Activated CD8-positive, alpha-beta memory T cell treated with anti-CD3 and anti-CD28 coated beads for 24 hours (primary cell): ENCODE measurements around the gene FAM181A.

Experiments
- DNase-seq: peaks from one replicate; pipeline ENCODE4 v3.0.0-alpha.2; 2020

FAM181A gene

DNA sequence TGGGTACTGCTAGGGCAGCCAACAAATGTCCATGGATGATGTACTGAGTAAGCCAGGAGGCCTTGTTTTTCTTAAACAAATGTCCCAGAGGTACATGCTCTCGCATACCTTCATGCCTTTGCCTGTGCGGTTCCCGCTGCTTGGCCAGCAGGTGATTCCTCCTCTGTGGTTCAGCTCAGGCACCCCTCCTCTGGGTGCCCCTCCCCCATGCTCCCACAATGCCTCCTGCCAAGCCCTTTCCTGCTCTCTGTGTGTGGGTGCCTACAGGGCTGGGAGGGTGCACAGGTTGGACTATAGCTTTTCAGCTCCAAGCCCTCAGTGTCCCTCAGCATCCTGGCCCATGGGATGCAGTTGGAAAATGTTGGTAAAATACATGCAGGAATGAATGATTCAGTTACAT lies 25.7 kb downstream of the FAM181A start:
- DNase-seq, result peak; percentile 57

DNA sequence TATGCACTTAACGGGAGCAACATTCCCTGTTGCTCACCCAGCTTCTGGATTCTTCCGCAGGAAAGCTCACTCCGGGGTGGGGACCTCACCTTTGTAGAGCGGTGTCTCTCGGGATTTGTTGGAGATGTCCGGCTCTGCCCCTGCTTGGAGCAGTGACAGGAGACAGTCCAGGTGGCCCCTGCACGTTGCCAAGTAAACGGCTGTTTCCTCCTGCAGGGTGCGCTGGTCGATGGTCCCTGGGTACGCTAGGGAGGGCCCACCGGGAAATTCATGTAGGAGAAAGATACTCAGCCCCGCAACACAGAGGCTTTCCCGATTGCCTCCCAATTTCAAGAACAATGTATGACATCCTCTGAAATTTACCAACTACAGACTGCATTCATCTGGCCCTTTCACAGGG lies 26.1 kb downstream of the FAM181A start:
- peak; percentile 58 for DNase-seq

DNA sequence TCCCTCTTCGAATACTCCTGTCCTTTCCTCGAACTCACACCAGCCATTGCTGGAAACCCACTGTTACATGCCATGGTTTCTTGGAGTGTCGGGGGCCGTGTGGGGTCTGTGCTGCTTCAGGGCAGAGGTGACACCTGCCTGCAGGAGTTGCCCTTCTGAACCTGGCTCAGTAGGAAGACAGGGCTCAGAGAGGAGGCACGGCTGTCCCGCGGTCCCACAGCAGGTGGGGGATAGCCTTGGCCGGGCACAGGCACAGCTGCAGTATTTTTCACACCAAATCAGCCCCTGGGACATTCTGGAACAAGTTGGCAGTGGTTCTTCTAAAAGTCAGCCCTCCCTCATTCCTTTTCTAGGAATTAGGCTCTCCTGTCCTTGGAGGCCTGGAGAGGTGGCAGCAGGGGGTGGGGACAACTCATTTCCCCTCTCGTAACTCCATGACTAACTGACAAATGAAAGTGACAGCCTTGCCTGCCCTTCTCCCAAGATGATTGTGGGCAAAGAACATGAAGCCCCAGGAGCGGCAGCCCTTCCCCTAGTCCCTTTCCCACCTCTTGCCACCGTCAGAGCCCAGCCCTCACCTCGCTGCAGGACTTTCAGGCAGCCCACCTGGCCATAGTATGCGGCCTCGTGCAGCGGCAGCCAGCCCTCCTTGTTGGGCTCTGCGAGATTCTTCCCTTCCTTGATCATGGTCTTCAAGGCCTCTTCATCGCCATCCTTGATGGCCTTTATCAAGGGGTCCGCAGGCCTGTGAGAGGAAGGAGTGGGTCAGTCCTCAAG lies 26.8 kb downstream of the FAM181A start:
- DNase-seq, result peak; percentile 67

DNA sequence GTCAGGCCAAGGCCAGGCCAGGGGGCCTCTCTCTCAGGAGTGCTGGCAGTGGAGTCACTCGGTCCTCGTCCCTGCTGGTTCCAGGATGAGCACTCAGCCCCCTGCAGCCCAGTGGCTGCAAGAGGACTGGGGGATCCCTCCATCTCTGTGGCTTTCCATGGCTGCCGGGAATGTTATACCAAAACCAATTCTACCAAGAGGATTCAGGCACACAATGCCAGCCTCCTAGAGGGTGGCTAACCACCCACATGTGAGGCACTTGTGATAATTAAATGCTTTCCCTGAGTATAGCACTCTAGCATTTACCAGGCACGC lies 27.3 kb downstream of the FAM181A start:
- no peak for DNase-seq

DNA sequence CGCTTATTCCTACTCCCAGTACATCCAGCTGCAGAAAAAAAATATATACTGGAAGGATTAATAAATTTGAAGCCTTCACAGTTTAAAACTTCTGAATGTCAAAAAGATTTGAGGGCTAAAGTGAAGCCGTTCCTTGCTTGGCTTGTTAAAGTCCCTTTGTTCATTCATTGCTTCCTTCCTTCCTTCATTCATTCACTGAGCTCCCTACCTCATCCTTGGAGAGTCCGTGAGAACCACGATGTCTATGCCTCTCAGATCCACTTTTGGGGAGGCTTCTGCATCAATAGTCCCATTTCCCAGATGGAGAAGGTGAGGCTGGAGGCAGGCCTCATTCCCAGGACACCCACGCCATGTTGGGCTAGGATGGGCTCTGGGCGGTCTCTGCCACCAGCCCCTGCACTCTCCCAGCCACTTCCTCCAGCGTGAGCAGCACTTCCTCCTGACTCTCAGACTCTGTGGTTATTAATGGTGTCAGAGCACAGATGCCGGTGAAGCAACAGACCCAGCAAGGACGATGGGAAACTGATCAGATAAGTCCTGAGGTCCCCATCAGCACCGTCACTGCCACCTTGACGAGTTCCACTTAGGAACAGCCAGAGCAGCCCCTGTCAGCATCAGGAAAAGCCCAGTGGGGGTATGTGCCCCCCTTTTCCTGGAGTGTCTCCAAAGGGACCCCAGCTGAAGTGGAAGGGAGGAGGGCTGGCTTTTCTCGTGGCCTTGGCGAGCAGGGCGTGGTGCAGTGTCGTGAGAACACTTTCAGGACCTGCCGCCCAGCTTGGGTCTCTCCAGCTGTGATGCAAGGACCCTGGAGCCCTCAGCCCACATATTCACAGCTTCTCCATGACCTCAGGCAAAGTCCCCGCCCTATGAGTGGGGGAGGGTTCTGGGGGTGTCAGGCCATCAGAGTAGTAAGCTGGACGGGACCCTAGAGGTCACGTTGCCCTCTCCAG lies 28.0 kb downstream of the FAM181A start:
- DNase-seq, result peak; percentile 82

DNA sequence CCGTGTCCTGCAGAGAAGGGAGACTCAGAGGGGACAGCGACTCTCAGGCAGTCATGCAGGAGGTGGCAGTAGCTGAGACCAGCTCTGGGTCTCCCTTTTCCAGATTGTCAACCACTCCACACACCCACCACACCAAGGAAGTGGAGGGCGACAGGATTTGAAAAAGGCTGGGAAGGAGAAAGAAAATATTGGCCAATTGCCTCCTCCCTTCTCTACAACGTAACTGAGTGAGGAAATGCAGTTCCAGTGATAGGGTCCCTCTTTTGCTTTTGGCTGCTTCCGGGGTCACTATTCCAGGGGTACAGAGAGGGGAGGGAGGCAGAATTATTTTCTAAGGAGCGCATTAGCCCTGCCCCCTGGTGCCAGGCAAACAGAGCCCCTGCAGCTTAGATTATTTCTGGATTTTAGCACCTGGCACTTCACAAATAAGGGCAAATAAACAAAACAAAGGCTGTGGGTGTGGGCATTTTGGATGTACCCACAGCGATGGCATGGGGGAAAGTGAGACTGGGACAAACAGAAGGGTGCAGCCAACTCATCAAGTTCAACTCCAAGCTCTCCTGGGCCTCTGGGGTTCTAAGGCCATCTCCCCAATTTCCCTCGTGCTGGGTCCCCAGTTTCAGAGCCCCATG lies 28.8 kb downstream of the FAM181A start:
- no peak for DNase-seq

DNA sequence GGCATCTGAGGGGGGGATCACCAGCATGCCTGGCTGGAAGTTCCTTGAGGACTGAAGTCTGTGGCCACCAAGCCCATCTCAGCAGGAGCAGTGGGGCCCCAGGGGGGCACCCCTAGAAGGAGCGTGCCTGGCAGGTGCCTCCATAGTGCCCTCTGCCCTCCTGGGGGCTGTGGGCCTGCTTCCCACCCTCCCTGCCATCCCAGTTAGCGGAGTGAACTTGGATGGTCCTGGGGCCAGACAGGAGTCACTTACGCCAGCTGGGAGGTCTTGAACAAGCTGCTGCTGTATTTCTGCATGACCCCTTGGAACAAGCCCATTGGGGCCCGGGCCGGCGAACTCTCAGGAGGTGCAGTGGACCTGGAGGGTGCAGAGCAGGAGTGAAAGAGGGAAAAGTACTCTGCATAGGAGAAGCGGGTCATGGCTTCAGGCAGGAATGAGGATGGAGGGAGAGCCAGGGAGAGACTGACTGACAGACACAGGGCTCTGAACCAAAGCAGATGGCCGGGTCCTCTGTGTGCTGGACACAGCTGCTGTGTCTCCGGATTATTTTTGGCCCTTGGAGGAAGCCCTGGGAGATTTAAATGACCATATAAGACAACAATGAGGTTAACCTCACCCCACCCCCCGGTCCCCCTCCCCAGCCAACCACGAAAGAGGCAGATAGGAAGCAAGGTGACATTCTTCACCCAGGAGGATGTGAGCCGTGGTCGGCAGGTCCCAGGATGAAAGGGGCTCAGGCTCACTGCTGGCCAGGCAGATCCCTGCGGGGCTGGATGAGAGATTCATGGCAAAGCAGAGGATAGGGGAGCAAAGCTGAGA lies 29.6 kb downstream of the FAM181A start:
- peak; percentile 75 for DNase-seq

DNA sequence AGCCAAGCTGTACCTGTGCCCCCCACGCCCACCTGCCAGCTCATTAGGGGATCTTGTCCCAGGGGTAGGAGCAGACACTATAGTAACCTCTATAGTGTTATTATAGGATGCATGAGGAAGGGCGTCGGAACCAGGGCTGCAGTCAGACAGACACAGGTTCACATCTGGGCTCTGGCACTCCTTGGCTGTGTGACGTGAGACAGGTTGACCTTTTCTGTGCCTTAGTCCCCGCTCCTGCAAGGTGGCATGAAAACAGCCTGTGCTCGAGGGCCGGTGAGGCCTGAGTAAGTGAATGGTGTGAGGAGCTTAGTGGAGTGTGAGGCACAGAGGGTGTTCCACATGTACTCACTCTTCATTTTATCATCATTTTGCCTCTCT lies 30.2 kb downstream of the FAM181A start:
- DNase-seq, result peak; percentile 71

DNA sequence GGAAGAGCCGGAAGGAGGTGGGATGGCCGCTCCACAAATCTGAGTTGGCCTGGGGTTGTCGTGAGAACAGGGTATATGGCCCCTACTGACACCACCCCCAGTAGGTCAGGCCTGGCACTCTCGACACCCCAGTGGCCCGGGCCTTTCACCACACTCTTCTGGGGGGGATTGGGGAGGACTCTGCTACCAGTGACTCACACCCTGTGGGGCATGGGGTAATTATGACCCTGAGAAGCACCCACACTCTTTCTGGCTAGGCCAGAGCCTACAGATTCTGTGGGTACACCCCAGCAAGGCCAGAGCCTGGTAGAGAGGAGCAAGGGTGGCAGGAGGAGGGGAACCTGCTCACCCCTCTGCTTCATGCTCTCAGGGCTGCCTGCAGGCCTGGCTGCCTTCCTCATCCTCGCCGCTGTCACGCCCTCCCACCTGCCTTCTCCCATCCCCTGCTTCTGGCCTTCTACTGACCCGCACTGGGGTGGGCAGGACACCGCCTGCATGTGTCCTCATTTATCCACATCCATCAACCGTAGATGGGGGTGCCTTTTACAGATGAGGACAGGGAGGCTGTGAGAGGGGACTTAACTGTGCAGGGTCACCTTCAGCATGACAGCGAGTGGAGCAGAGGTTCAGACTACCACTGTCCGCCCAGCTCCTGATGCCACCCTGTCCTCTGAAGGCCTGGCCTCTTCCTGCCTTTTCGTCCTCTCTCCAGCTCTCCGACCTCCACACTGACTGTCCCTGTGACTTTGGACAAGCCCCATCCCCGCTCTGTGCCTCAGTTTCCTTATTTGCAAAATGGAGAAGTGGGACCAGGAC lies 30.8 kb downstream of the FAM181A start:
- peak; percentile 75 for DNase-seq

DNA sequence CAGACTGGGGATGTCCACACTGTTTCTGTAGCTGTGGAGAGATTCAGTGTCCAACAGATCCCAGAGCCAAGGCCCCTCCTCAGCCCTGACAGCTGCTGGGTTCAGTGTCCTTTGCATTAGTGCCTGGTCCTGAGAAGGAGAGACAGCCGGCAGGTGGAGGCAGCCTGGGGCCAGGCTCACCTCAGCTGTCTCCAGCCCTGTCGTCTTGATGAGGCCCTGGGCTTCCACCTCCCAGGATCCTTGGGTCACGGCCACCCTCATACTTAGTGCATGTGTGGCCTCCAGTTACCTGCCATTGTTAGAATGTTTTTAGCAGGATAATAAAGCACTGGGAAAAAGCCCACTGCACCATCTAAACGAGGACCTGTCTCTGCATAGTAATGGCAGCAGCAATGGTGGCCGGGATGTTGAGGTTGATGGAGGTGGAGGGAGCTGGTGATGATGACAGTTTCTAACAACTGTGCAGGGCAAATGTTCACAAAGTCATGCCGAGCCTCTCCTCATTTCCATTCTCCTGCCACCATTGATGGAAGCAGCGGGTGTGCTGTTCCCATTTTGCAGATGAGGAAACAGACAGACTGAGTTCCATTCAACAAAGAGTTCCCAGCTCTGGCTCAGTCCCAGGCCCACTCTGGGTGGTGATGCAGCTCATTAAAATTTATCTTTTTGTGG lies 31.6 kb downstream of the FAM181A start:
- no peak for DNase-seq

DNA sequence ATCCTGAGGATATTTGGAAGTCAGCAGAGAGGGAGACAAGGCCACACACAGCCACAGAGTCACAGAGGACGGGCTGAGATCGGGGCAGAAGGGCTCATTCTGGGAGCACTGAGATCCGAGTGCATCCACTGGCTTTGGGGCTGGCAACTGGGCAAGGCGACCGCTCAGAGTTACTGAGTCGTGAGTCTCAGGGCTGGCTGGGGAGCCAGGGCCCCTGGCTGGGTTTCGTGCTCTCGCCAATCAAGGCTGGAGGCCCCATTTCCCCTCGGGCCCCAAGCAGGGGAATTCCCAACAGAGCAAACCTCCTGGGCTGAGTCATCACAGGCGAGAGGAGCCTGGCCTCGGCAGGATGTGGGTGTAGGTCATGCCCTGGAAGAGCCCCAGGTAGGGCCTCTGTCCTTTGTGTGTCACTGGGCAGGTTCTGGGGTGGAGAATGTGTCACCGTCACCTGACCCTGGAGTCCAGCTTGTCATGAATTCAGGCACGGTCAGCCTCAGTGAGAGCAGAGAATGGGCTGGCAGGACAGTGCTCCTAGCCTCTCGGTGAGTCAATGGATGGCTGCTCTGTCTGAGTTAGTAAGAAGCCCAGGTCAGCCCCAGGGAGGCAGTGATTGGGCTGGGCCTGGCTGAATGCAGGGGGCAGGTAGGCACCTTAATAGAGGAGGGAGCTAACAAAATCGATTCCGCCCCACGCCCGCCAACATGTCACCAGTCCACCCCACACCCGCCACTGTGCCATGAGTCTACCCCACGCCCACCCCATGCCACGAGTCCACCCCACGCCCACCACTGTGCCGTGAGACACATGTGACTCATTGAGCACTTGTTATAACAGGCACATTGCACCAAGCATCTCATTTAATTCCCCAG lies 32.3 kb downstream of the FAM181A start:
- DNase-seq, result peak; percentile 94

DNA sequence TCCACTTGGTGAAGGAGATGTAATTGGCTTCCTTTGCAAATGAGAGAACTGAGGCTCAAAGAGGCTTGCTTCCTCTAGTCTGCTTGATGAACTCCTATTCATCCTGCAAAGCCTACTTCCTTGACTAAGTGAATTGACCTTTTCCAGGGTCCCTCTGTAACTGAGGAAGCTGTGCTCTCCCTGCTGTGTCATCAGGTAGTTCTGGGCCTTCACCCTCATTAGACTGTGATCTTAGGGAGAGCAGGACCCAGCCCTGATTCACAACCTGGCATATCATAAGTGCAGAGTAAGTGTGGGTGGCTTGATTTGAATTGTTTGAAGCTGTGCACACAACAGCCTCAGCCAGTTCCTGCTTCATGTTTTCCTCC lies 32.9 kb downstream of the FAM181A start:
- DNase-seq, result peak; percentile 80

DNA sequence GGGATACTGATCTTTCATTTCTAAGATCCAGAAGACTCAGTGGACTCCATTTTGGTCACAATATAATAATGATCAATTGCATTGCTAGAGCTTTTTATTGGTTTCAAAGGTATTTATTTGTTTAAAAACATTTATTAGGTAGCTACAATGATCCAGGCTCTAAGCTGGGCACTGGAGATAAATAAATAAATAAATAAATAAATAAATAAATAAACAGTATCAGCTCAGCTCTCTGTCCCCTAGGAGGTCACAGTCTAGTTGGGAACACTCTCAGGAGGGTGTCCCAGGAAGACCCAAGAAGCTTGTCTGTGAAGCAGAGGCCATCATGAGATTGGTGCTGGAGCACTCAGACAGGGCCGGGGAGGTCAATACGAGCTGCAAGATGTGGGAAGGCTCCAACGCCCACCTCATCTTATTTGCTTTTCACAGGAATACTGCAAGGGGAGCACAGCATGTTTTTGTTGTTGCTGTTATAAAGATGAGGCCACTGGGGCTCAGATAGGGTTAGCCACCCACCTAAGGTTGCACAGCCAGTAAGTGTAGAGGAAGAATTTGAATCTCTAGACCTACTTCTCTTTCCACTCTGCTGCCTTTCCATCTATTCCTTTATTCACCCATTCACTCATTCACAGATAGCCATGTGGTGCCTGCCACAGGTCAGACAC lies 33.8 kb downstream of the FAM181A start:
- no peak for DNase-seq

DNA sequence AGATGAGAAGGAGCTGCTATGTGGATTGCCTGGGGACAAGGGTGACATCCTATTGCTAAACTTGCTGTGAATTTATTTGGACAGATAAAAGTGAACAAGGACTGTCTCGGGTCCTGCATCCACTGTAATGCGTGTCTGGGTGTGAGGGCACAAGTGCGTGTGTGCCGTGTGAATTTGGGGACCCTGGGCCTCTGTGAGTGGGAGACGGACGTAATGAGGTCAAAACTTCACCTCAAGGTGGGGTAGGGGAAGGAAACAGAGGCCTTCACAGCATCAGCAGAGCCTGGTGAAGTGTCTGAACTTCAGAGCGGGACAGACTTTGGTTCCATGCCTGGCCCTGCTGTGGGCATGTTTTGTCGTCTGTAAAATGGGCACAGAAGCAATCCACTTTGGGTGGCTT lies 34.5 kb downstream of the FAM181A start:
- no peak for DNase-seq

DNA sequence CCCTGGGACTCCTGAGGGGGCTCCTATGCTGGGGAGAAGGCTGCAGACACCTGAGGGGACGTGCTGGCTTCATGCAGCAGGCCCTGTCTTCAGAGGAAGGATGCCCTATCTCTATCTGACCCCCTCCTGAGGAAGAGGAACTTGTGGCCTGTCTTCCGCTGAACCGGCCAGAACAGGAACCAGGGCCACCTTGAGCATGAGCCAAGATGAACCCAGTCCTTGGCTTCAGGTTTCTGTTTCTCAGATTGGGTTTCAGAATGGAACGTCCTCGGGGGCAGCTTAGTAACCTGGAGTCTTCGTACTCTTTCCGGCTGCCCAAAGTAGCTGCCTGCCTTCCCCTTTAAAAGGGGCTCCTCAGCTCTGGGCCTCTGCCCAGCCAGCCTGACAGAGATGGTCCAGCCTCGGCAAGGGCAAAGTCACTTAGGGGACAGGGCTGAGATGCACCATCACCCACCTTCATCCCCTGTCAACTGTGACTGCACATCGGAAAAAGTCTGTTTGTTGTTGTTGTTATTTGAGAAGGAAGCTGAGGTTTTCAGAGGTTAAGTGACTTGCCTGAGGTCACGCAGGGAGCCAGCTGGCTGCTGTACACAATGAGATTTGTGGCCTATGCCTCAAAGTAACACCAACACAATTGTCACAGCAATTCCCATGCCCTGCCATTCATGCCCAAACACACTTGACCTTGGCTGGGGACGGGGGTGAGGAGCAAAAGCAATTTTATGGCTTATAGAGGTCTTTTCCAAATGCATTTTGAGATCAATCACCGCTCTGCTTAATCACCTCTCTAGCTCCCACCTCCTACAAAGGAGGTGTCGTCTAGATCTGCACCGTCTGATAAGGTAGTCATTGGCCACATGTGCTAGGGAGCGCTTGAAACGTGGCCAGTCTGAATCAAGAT lies 35.8 kb downstream of the FAM181A start:
- DNase-seq, result peak; percentile 84

DNA sequence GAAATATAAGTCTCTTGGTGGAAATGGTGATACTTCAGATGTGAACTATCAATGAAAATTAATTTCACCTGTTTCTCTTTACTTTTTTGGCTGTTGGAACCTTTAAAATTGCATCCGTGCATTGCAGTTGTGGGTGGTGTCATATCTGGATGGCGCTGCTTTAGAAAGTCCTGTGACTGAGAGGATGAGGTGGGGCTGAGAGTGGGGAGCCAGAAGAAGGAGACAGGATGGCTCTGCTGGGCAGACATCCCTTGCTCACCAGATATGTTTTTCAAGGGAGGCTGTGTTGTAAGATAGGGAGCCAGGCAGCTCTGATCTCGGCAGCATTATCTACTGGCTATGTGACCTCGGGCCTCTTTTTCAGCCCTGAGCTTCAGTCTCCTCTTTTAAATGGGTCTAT lies 36.5 kb downstream of the FAM181A start:
- DNase-seq, result no peak

DNA sequence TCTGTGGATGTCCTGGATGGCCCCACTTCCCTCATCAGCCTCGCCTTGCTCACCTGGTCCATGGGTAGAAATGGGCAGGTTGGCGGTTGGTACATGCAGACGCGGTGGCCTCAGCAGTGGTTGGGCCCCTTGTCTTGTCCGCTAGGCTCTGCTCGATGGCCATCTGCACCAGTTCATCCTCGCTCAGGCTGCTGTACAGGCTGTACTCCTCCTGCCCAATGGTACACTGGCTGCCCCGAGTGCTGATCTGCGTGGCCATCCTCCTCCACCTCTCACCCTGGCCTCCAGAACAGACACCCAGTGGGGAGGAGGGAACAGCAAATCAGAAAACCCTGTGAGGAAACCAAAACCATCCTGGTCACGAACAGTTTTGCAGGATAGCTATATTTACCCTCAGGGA lies 37.1 kb downstream of the FAM181A start:
- no peak for DNase-seq

DNA sequence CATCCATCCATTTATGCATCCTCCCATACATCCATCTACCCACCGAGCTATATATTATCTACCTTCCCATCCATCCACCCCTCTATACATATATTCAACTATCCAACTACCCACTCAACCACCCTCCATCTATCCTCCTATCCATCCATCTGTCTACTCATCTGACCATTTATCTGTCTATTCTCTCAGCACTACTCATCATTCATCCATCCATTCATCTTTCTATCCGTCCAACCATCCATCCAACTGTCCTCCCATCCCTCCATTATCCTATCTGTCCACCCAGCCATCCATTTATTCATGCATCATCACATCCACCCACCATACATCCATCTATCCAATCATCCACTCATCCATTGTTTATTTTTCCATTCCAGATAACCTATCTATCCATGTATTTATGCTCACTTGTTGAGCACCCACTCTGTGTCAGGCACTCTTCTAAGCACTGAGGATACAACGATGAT lies 37.7 kb downstream of the FAM181A start:
- DNase-seq, result no peak
